Tibial nerve (tissue), 4 donors: Measurements from ENCODE around the gene OVOL2. TPM values are rescaled to one million over a fixed set of nuclear protein-coding genes. Genes with fewer than 3 reads are reported as not detected.

Source experiments
- DNase-seq, 2 donors: peaks; one replicate each; pipeline ENCODE4 v3.0.0-alpha.2; 2019; ENCODE audit warnings: low spot score in 2 of 2
- H3K27ac ChIP-seq, 4 donors: fragments of 200-600 bp; sonication (generic) in 3 of 4; one replicate each; pipeline ENCODE4 v1.5.1; 2017 to 2019; ENCODE audit warnings: mild to moderate bottlenecking in 1 of 4
- H3K27me3 ChIP-seq, 2 donors: fragments of 200-600 bp; sonication (generic) in 1 of 2; one replicate each; pipeline versions ENCODE4 v1.5.1 to v1.6.0; 2017 to 2019
- H3K36me3 ChIP-seq, 3 donors: fragments of 200-600 bp; sonication (generic); one replicate each; pipeline ENCODE4 v1.5.1; 2018 to 2019
- H3K4me1 ChIP-seq, 4 donors: fragments of 200-600 bp; sonication (generic) in 3 of 4; one replicate each; pipeline ENCODE4 v1.5.1; 2017 to 2019
- H3K4me3 ChIP-seq, 4 donors: fragments of 200-600 bp; sonication (generic) in 3 of 4; one replicate each; pipeline ENCODE4 v1.5.1; 2017 to 2019; ENCODE audit warnings: mild to moderate bottlenecking in 1 of 4, moderate library complexity in 1 of 4
- H3K9me3 ChIP-seq, 4 donors: fragments of 200-600 bp; sonication (generic) in 3 of 4; one replicate each; pipeline ENCODE4 v1.5.1; 2017 to 2019
- EP300 ChIP-seq, 2 donors: sonication (generic); formaldehyde crosslinking; IDR thresholded peaks; one replicate each; pipeline ENCODE4 v1.6.1; 2017; ENCODE audit warnings: antibody characterized with exemption in 2 of 2, mild to moderate bottlenecking in 1 of 2
- POLR2A ChIP-seq, 2 donors: fragments of 450-650 bp; IDR thresholded peaks; one replicate each; pipeline ENCODE4 v1.6.1; 2017; ENCODE audit warnings: antibody characterized with exemption in 2 of 2, mild to moderate bottlenecking in 2 of 2, moderate library complexity in 2 of 2
- WGBS, 2 donors: methylation state at CpG; one replicate each; pipeline ENCODE4 v1.1.5; 2018; 5-methylcytosine and 5-hydroxymethylcytosine counted together
- total RNA-seq, 4 donors: library from RNA; depleted of rRNA; stranded (reverse); fragments of >200 nt; gene quantifications; one replicate each; pipeline ENCODE4 v1.1.0, GENCODE V29; 2016
- TF ChIP-seq, protein P1 (sequence below), 5 experiments: fragments of 200-600 bp in 3 of 5; fragments of 450-650 bp in 2 of 5; sonication (generic) in 3 of 5; IDR thresholded peaks; one replicate each; pipeline ENCODE4 v1.5.1; 2016 to 2019; ENCODE audit warnings: antibody characterized with exemption in 5 of 5, mild to moderate bottlenecking in 3 of 5, moderate library complexity in 2 of 5

The OVOL2 gene
- total RNA-seq, 4 donors from 2014 or later: not detected

DNA sequence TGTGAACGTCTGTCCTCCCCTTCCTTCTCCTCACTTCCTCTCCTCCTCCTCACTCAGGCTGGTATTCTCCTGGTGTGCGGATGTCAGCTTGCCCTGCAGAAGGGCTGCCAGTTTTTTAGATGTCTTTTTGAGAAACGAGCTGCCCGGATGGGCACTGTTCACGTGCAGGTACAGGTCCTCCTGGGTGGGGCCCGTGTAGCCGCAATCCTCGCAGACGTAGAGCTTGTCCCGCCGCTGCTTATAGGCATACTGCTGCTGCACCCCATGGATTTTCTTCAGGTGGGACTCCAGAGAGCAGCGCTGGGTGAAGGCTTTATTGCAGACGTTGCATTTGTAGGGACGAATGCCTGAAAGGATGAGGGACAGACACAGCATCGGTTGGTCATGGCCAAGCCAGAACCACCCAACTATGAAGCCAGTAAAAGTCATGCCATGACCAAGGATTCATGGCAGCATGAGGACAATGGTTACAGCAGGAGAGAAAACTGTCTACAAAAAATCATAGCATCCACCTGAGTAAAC, 33.0 kb downstream of the OVOL2 start:
- TF ChIP-seq, protein P1, sequence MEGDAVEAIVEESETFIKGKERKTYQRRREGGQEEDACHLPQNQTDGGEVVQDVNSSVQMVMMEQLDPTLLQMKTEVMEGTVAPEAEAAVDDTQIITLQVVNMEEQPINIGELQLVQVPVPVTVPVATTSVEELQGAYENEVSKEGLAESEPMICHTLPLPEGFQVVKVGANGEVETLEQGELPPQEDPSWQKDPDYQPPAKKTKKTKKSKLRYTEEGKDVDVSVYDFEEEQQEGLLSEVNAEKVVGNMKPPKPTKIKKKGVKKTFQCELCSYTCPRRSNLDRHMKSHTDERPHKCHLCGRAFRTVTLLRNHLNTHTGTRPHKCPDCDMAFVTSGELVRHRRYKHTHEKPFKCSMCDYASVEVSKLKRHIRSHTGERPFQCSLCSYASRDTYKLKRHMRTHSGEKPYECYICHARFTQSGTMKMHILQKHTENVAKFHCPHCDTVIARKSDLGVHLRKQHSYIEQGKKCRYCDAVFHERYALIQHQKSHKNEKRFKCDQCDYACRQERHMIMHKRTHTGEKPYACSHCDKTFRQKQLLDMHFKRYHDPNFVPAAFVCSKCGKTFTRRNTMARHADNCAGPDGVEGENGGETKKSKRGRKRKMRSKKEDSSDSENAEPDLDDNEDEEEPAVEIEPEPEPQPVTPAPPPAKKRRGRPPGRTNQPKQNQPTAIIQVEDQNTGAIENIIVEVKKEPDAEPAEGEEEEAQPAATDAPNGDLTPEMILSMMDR (IDR thresholded peaks at IDR 0.05): no peak
- TF ChIP-seq POLR2A (IDR thresholded peaks at IDR 0.05): no peak
- no peak for TF ChIP-seq EP300 (IDR thresholded peaks at IDR 0.05)
- H3K9me3 ChIP-seq: peaks cover 0 to 5% (median 0%) of the 10 kb centered on the region in 4 donors
- 83 to 84% methylated on average over 15 of the region's 15 CpGs for WGBS, 2 donors
- no peak for DNase-seq
- H3K27ac ChIP-seq: no peak overlapping the region
- H3K4me3 ChIP-seq: no peak overlapping the region
- H3K4me1 ChIP-seq: no peaks in the 10 kb centered on the region
- H3K36me3 ChIP-seq: no peaks in the 10 kb centered on the region
- H3K27me3 ChIP-seq: no peaks in the 10 kb centered on the region

DNA sequence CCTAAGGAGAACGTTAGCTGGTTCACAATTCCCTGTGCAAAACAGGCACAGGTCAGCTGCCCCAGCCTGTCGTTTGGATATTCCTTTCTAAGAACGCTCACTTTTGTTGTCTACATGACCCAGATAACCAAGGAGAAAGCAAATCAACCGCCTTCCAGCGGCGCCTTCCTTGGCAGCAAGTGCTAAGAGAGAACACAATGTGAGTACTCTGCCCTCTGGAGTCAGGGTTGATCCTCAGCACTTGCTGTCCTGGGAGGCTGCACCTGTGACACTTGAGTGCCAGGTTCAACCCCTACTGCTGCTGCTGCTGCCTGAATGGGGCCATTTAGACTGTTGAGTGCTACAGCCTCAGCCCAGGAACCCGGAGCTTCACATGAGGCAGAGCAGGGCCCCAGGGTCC, 36.8 kb downstream of the OVOL2 start:
- H3K27ac ChIP-seq: no peak overlapping the region
- TF ChIP-seq, protein P1 (IDR thresholded peaks at IDR 0.05): no peak
- TF ChIP-seq POLR2A (IDR thresholded peaks at IDR 0.05) (no peak), EP300 (IDR thresholded peaks at IDR 0.05) (no peak)
- H3K4me1 ChIP-seq: no peaks in the 10 kb centered on the region
- 87 to 89% methylated on average over 7 of the region's 7 CpGs for WGBS, 2 donors
- H3K36me3 ChIP-seq: no peaks in the 10 kb centered on the region
- peaks cover 0 to 5% (median 0%) of the 10 kb centered on the region in 4 donors for H3K9me3 ChIP-seq
- H3K27me3 ChIP-seq: no peaks in the 10 kb centered on the region
- no peak overlapping the region for H3K4me3 ChIP-seq
- DNase-seq: no peak

GRCh38 chr20:18019068-18019467, 38.6 kb downstream of the OVOL2 start:
- Histone ChIP-seq H3K27me3 (no peaks in the 10 kb centered on the region), H3K36me3 (no peaks in the 10 kb centered on the region), H3K4me3 (no peak overlapping the region), H3K27ac (no peak overlapping the region), H3K9me3 (peaks cover 0 to 5% (median 0%) of the 10 kb centered on the region in 4 donors), H3K4me1 (no peaks in the 10 kb centered on the region)
- DNase-seq: no peak
- TF ChIP-seq POLR2A (IDR thresholded peaks at IDR 0.05) (no peak), EP300 (IDR thresholded peaks at IDR 0.05) (no peak)
- TF ChIP-seq, protein P1 (IDR thresholded peaks at IDR 0.05): no peak
- WGBS, 2 donors: 4 to 5% methylated on average over 1 of the region's 1 CpG

DNA sequence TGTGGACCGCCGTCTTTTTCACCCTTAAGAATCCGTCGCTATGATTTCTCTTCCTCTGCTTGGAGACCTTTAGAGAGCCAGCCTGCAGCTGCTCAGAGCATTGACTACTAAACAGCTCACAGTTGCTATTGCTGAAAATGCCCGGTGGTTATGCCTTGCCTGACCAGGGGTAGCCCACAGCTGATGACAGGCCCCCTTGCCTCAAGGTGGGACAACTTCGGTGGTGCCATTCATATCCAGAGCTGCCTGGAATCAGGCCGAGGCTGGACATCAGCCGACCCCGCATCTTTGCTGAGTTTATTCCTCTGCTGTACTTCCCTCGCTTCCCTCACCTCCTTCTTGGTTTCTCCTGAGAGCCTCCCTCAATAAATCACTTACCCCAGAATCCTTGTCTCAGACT, 39.6 kb downstream of the OVOL2 start:
- Histone ChIP-seq H3K9me3 (peaks cover 0 to 5% (median 0%) of the 10 kb centered on the region in 4 donors), H3K36me3 (no peaks in the 10 kb centered on the region), H3K27me3 (no peaks in the 10 kb centered on the region), H3K27ac (no peak overlapping the region), H3K4me1 (no peaks in the 10 kb centered on the region), H3K4me3 (no peak overlapping the region)
- TF ChIP-seq EP300 (IDR thresholded peaks at IDR 0.05) (no peak), POLR2A (IDR thresholded peaks at IDR 0.05) (no peak)
- TF ChIP-seq, protein P1 (IDR thresholded peaks at IDR 0.05): no peak
- no peak for DNase-seq
- WGBS, 2 donors: 86% methylated on average over 10 of the region's 10 CpGs

- H3K4me1 ChIP-seq: no peaks in the 10 kb centered on the region
- no peaks in the 10 kb centered on the region for H3K27me3 ChIP-seq
- WGBS, 2 donors: 57 to 82% methylated on average over 3 of the region's 3 CpGs
- H3K4me3 ChIP-seq: no peak overlapping the region
- H3K36me3 ChIP-seq: no peaks in the 10 kb centered on the region
- TF ChIP-seq, protein P1 (IDR thresholded peaks at IDR 0.05): no peak
- TF ChIP-seq EP300 (IDR thresholded peaks at IDR 0.05) (no peak), POLR2A (IDR thresholded peaks at IDR 0.05) (no peak)
- peaks cover 0 to 5% (median 0%) of the 10 kb centered on the region in 4 donors for H3K9me3 ChIP-seq
- no peak overlapping the region for H3K27ac ChIP-seq
- DNase-seq: no peak
These were observed 40.9 kb downstream of the OVOL2 start for GRCh38 chr20:18016772-18017171.
